CD4-positive, CD25-positive, alpha-beta regulatory T cell (primary cell): ENCODE data around the gene GLB1L2. TPM values are rescaled to one million over a fixed set of nuclear protein-coding genes. Genes with fewer than 3 reads are reported as not detected.
"Not testable (repeated sequence)": the region's sequence is repeated elsewhere in the genome, so short reads cannot be mapped to it uniquely, and the experiment has no call there.

Experiments used
- ATAC-seq, 2 donors: fragments of 150-1000 bp; cut with Tn5 transposase; one replicate each; pipeline ENCODE4 v1.10.0; 2021; ENCODE audit warnings: low read depth in 2 of 2, moderate number of reproducible peaks in 2 of 2, moderate library complexity in 1 of 2
- DNase-seq, 3 donors: peaks; one replicate each; pipeline versions ENCODE4 v3.0.0 to v3.0.0-alpha.2; 2012 to 2022; ENCODE audit warnings: mixed read lengths in 1 of 3
- H3K27ac ChIP-seq: one replicate; pipeline ENCODE4 v1.7.0; 2013; ENCODE audit warnings: mild to moderate bottlenecking, low read length; ENCODE audit not compliant: insufficient read depth, poor library complexity, severe bottlenecking
- H3K27me3 ChIP-seq: one replicate; pipeline ENCODE4 v1.7.0; 2013; ENCODE audit warnings: low read length; ENCODE audit not compliant: control insufficient read depth, insufficient read depth
- H3K36me3 ChIP-seq: one replicate; pipeline ENCODE4 v1.7.0; 2013; ENCODE audit warnings: mild to moderate bottlenecking, low read length, moderate library complexity; ENCODE audit not compliant: control insufficient read depth, insufficient read depth
- H3K4me1 ChIP-seq: 2 replicates; pipeline ENCODE4 v1.7.0; 2013; ENCODE audit warnings: mild to moderate bottlenecking, low read length; ENCODE audit not compliant: insufficient read depth, control insufficient read depth, poor library complexity, severe bottlenecking
- H3K4me3 ChIP-seq: one replicate; pipeline ENCODE4 v1.7.0; 2013; ENCODE audit warnings: low read depth, mild to moderate bottlenecking, low read length, moderate library complexity
- H3K9me3 ChIP-seq, 2 experiments: 1 replicate in 1 of 2; 2 replicates in 1 of 2; pipeline ENCODE4 v1.7.0; 2013; ENCODE audit warnings: low read length in 2 of 2, mild to moderate bottlenecking in 1 of 2, moderate library complexity in 1 of 2; ENCODE audit not compliant: control insufficient read depth in 2 of 2
- H3K27ac Mint-ChIP-seq, 3 donors: one replicate each; pipeline ENCODE4 v1.8.0; 2020 to 2022; ENCODE audit warnings: mild to moderate bottlenecking in 3 of 3, mixed read lengths in 3 of 3, moderate library complexity in 2 of 3
- H3K27me3 Mint-ChIP-seq: one replicate; pipeline ENCODE4 v1.8.0; 2022; ENCODE audit warnings: mild to moderate bottlenecking, mixed read lengths
- H3K36me3 Mint-ChIP-seq: one replicate; pipeline ENCODE4 v1.8.0; 2020; ENCODE audit warnings: mixed read lengths
- H3K4me1 Mint-ChIP-seq, 4 donors: one replicate each; pipeline ENCODE4 v1.8.0; 2020 to 2022; ENCODE audit warnings: mixed read lengths in 4 of 4, mild to moderate bottlenecking in 1 of 4
- H3K4me3 Mint-ChIP-seq, 4 donors: one replicate each; pipeline ENCODE4 v1.8.0; 2020 to 2022; ENCODE audit warnings: mild to moderate bottlenecking in 4 of 4, mixed read lengths in 4 of 4, moderate library complexity in 3 of 4
- H3K9me3 Mint-ChIP-seq, 7 donors: one replicate each; pipeline ENCODE4 v1.8.0; 2020 to 2022; ENCODE audit warnings: mixed read lengths in 7 of 7, mild to moderate bottlenecking in 3 of 7, moderate library complexity in 2 of 7
- polyA plus RNA-seq, 4 donors: library from polyadenylated mRNA; unstranded; fragments of 300-500 nt; fragmentation: Illumina TruSeq; gene quantifications; one replicate each; pipeline ENCODE4 v1.2.3, GENCODE V29; 2021
- total RNA-seq: library from RNA; stranded (reverse); gene quantifications from one replicate; pipeline ENCODE4 v1.2.3, GENCODE V29; 2022

Gene GLB1L2
- total RNA-seq (0.54 TPM), polyA plus RNA-seq (under 1 TPM in 3 of 4 donors, not detected in 1; 0.11 to 0.79 (median 0.53) TPM)

GRCh38 chr11:134331354-134332188, at the start of gene GLB1L2:
Gene GLB1L2, plus strand, starts transcription at chr11:134331988. Its CDS starts 74 bp downstream, at chr11:134332062.
- Mint-ChIP-seq H3K4me1 (peaks cover 0 to 14% (median 5%) of the 10 kb centered on the region in 4 donors), H3K27ac (peak within 1 kb of the TSS in 2 of 3 donors; percentile 53 to 83), H3K27me3 (peaks cover 39% of the 10 kb centered on the region), H3K36me3 (no peaks in the 10 kb centered on the region), H3K4me3 (peak within 1 kb of the TSS; percentile 83 to 95 (median 90)), H3K9me3 (peaks cover 0 to 2% (median 0%) of the 10 kb centered on the region in 7 donors)
- peaks cover 17% of the 10 kb centered on the region for H3K4me1 ChIP-seq
- peaks cover 14% of the 10 kb centered on the region for H3K27me3 ChIP-seq
- ATAC-seq (peak; percentile 96), DNase-seq (peak; percentile 72 to 75 (median 75))
- H3K36me3 ChIP-seq = no peaks in the 10 kb centered on the region
- no peak within 1 kb of the TSS for H3K27ac ChIP-seq
- H3K9me3 ChIP-seq = no peaks in the 10 kb centered on the region
- peak within 1 kb of the TSS; percentile 73 for H3K4me3 ChIP-seq

- Histone ChIP-seq H3K27me3 (peaks cover 13% of the 10 kb centered on the region), H3K27ac (no peak overlapping the region), H3K9me3 (peaks cover 0 to 5% of the 10 kb centered on the region in 2 experiments), H3K4me1 (no peaks in the 10 kb centered on the region), H3K4me3 (no peak overlapping the region), H3K36me3 (no peaks in the 10 kb centered on the region)
- ATAC-seq (no peak), DNase-seq (no peak)
- Mint-ChIP-seq H3K9me3 (peaks cover 0 to 7% (median 3%) of the 10 kb centered on the region in 7 donors), H3K27me3 (peaks cover 14% of the 10 kb centered on the region), H3K4me3 (no peak overlapping the region), H3K4me1 (peaks cover 0 to 2% (median 0%) of the 10 kb centered on the region in 4 donors), H3K27ac (peak overlapping the region in 1 of 3 donors; percentile 74), H3K36me3 (no peaks in the 10 kb centered on the region)
These were observed 49.4 kb upstream of the GLB1L2 start for GRCh38 chr11:134282121-134283045.

GRCh38 chr11:134283461-134284230, 48.1 kb upstream of the GLB1L2 start:
- no peak overlapping the region for H3K4me3 ChIP-seq
- ATAC-seq (no peak), DNase-seq (no peak)
- H3K36me3 ChIP-seq = no peaks in the 10 kb centered on the region
- H3K36me3 Mint-ChIP-seq = no peaks in the 10 kb centered on the region
- H3K27me3 ChIP-seq = peaks cover 3% of the 10 kb centered on the region
- no peak overlapping the region for H3K27ac Mint-ChIP-seq
- H3K27me3 Mint-ChIP-seq = peaks cover 9% of the 10 kb centered on the region
- peaks cover 0 to under 1% of the 10 kb centered on the region in 2 experiments for H3K9me3 ChIP-seq
- no peak overlapping the region for H3K4me3 Mint-ChIP-seq
- H3K27ac ChIP-seq = no peak overlapping the region
- H3K4me1 Mint-ChIP-seq = no peaks in the 10 kb centered on the region
- peaks cover 0 to 4% (median under 1%) of the 10 kb centered on the region in 7 donors for H3K9me3 Mint-ChIP-seq
- H3K4me1 ChIP-seq = no peaks in the 10 kb centered on the region

DNA sequence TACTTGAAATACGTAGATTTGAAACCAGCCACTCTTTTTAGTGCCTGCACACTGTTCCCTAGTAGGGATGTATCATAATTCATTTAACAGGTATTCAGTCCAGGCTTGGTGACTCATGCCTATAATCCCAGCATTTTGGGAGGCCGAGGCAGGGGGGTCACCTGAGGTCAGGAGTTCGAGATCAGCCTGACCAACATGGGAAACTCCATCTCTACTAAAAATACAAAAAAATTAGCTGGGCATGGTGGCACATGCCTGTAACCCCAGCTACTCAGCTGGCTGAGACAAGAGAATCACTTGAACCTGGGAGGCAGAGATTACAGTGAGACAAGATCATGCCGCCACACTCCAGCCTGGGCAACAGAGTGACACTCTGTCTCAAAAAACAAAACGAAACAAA, 47.4 kb upstream of the GLB1L2 start:
- not testable (repeated sequence) for H3K36me3 ChIP-seq, H3K4me1 ChIP-seq, H3K4me1 Mint-ChIP-seq, H3K4me3 Mint-ChIP-seq, H3K27ac Mint-ChIP-seq, ATAC-seq, H3K27me3 ChIP-seq, H3K4me3 ChIP-seq, H3K27me3 Mint-ChIP-seq, H3K27ac ChIP-seq, H3K9me3 Mint-ChIP-seq, H3K36me3 Mint-ChIP-seq, H3K9me3 ChIP-seq, DNase-seq

- Mint-ChIP-seq H3K4me3 (no peak overlapping the region), H3K9me3 (no peaks in the 10 kb centered on the region), H3K36me3 (no peaks in the 10 kb centered on the region), H3K27me3 (peaks cover 9% of the 10 kb centered on the region), H3K4me1 (no peaks in the 10 kb centered on the region), H3K27ac (no peak overlapping the region)
- no peaks in the 10 kb centered on the region for H3K9me3 ChIP-seq
- H3K4me3 ChIP-seq = no peak overlapping the region
- no peaks in the 10 kb centered on the region for H3K27me3 ChIP-seq
- DNase-seq (no peak), ATAC-seq (no peak)
- no peaks in the 10 kb centered on the region for H3K36me3 ChIP-seq
- H3K4me1 ChIP-seq = no peaks in the 10 kb centered on the region
- no peak overlapping the region for H3K27ac ChIP-seq
These were observed 44.2 kb upstream of the GLB1L2 start for GRCh38 chr11:134287561-134287960.

GRCh38 chr11:134288486-134288885, 43.3 kb upstream of the GLB1L2 start:
- ATAC-seq = no peak
- Histone ChIP-seq H3K9me3 (no peaks in the 10 kb centered on the region), H3K4me3 (no peak overlapping the region), H3K36me3 (no peaks in the 10 kb centered on the region), H3K4me1 (no peaks in the 10 kb centered on the region), H3K27ac (no peak overlapping the region), H3K27me3 (no peaks in the 10 kb centered on the region)
- Mint-ChIP-seq H3K27ac (no peak overlapping the region), H3K27me3 (peaks cover 9% of the 10 kb centered on the region), H3K4me1 (no peaks in the 10 kb centered on the region), H3K9me3 (no peaks in the 10 kb centered on the region), H3K36me3 (no peaks in the 10 kb centered on the region), H3K4me3 (no peak overlapping the region)
- DNase-seq = no peak

DNA sequence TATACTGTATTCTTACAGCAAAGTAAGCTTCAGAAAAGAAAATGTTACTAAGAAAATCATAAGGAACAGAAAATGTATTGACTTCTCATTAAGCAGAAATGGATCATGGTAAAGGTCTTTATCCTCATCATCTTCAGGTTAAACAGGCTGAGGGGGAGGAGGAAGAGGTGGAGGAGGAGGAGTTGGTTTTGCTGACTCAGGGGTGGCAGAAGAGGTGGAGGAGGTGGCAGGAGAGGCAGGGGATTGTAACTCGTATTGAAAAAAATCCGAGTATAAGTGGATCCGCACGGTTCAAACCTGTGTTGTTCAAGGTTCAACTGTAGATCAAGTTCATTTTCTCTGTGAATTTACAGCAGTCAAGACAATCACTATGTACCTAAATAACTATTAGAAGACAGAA, 42.6 kb upstream of the GLB1L2 start:
- Mint-ChIP-seq H3K9me3 (no peaks in the 10 kb centered on the region), H3K27me3 (peaks cover 9% of the 10 kb centered on the region), H3K4me3 (no peak overlapping the region), H3K27ac (no peak overlapping the region), H3K4me1 (no peaks in the 10 kb centered on the region), H3K36me3 (no peaks in the 10 kb centered on the region)
- H3K4me3 ChIP-seq = no peak overlapping the region
- ATAC-seq (no peak), DNase-seq (no peak)
- no peaks in the 10 kb centered on the region for H3K36me3 ChIP-seq
- H3K27ac ChIP-seq = no peak overlapping the region
- no peaks in the 10 kb centered on the region for H3K27me3 ChIP-seq
- no peaks in the 10 kb centered on the region for H3K4me1 ChIP-seq
- H3K9me3 ChIP-seq = no peaks in the 10 kb centered on the region
